ENCODE data around the gene ESCO1.

GRCh38 chr18:21597620-21598019, 2.9 kb downstream of the ESCO1 start:
- TF ChIP-seq CTCF (IDR thresholded peaks at IDR 0.05; ENCODE audit: poor library complexity) (no peak), EZH2 (IDR thresholded peaks at IDR 0.05; ENCODE audit: borderline replicate concordance) (no peak), EZH2phosphoT487 (IDR thresholded peaks at IDR 0.05; ENCODE audit: low read depth, severe bottlenecking, unreplicated experiment) (no peak)
